Peyer's patch (tissue), 4 donors: ENCODE results near the gene CTDNEP1.

Source experiments
- CTCF ChIP-seq, 6 experiments: fragments of 450-650 bp in 4 of 6; fragments of 200-600 bp in 2 of 6; sonication (generic) in 1 of 6; IDR thresholded peaks; one replicate each; pipeline ENCODE4 v1.5.1; 2017 to 2019; ENCODE audit warnings: antibody characterized with exemption in 6 of 6, mild to moderate bottlenecking in 3 of 6, moderate library complexity in 1 of 6
- POLR2A ChIP-seq, 2 donors: fragments of 450-650 bp; IDR thresholded peaks; one replicate each; pipeline ENCODE4 v1.5.1; 2017; ENCODE audit warnings: antibody characterized with exemption in 2 of 2, mild to moderate bottlenecking in 2 of 2, moderate library complexity in 2 of 2

- TF ChIP-seq CTCF (IDR thresholded peaks at IDR 0.05): no peak
- no peak for TF ChIP-seq POLR2A (IDR thresholded peaks at IDR 0.05)
These were observed 39.9 kb downstream of the CTDNEP1 start for GRCh38 chr17:7211491-7212273.
